ENCODE measurements around the gene BPIFB1. TPM values are rescaled to one million over a fixed set of nuclear protein-coding genes. Genes with fewer than 3 reads are reported as not detected.

The BPIFB1 gene
- total RNA-seq, 4 donors from 2014 or later, result not detected

DNA sequence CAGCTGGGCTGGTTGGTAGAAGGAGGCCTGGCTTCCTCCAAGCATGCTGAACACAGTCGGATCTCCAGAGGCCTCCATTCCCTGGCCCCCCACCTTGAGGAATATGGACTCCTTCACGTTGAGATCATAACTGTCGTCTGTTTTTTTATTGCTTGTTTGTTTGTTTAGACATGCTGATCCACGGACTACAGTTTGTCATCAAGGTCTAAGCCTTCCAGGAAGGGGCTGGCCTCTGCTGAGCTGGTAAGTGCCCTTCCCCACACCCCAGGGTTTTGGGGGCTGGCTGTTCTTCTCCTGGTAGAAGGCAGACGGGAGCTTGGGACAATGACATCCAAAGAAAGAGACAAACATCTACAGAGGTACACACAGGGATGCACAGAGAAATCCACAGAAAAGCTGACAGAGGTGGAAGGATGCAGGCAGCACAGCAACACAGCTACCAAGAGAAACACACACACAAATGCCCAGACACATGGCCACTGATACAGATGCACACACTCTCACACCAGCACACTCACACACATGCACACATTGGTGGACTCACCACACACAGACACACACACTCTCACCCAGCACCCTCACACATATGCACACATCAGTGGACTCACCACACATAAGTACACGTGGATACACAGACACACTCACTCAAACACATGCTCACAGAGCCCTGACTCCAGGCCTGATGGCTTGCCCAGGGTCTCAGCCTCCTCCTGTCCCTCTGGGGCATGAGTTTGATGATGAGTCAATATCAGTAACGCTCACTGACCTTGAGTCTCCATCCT, 40.5 kb upstream of the BPIFB1 start:
- H3K36me3 ChIP-seq, result no peaks in the 10 kb centered on the region
- H3K9me3 ChIP-seq, result no peaks in the 10 kb centered on the region
- 68% methylated on average over 7 of the region's 7 CpGs for WGBS
- no peak overlapping the region for H3K4me3 ChIP-seq
- intact Hi-C loops (cut with DNase I), result no loop called here
- TF ChIP-seq EP300 (IDR thresholded peaks at IDR 0.05) (no peak), POLR2AphosphoS5 (IDR thresholded peaks at IDR 0.05) (no peak), POLR2A (IDR thresholded peaks at IDR 0.05; ENCODE audit: low read depth) (no peak)
- TF ChIP-seq, protein P1, sequence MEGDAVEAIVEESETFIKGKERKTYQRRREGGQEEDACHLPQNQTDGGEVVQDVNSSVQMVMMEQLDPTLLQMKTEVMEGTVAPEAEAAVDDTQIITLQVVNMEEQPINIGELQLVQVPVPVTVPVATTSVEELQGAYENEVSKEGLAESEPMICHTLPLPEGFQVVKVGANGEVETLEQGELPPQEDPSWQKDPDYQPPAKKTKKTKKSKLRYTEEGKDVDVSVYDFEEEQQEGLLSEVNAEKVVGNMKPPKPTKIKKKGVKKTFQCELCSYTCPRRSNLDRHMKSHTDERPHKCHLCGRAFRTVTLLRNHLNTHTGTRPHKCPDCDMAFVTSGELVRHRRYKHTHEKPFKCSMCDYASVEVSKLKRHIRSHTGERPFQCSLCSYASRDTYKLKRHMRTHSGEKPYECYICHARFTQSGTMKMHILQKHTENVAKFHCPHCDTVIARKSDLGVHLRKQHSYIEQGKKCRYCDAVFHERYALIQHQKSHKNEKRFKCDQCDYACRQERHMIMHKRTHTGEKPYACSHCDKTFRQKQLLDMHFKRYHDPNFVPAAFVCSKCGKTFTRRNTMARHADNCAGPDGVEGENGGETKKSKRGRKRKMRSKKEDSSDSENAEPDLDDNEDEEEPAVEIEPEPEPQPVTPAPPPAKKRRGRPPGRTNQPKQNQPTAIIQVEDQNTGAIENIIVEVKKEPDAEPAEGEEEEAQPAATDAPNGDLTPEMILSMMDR (IDR thresholded peaks at IDR 0.05), result no peak
- H3K4me1 ChIP-seq, result no peaks in the 10 kb centered on the region
- H3K27ac ChIP-seq (replicated peaks in 1 of 4), result no peak overlapping the region
- H3K27me3 ChIP-seq, result peaks cover 0 to 13% (median 0%) of the 10 kb centered on the region in 4 donors
- DNase-seq (ENCODE audit: extremely low spot score), result no peak

DNA sequence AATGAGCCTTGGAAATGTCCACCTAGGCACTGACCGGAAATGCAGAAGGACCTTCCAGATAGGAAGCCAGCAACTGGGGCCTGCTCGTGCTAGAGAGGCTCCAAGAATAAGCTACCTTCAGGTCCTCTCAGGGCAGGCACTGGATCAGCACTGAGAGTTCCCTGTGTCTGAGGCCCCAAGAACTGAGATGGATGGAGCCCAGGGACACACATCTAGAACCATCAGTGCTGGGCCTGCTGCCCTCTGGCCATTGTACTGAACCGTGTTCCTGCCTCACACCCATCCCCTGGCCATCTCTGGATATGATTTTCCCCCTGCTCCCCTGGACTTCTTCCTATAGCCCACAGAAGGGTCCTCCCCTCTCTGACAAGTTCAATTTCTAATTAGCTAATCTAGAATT, 36.9 kb upstream of the BPIFB1 start:
- H3K36me3 ChIP-seq, result no peaks in the 10 kb centered on the region
- DNase-seq (ENCODE audit: extremely low spot score), result no peak
- 52% methylated on average over 3 of the region's 3 CpGs for WGBS

DNA sequence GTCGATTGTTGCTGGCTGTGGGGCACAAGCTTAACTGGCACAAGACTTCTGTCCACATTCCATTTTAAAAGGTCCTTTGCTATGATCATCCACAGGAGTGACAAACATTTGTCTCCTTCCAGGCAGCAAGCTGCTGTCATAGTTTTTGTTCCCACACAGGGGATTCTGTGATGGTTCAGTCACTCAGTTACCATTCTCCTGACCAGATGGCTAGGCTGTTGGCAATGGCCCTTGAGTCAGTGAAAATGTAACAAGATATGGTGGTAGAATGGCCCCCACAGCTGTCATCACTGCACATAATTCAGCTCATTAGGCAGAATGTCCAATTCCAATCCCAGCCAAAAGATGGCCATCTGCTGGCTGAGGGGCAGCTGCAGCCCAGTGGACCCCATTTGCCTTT, 33.6 kb upstream of the BPIFB1 start:
- TF ChIP-seq, protein P1 (IDR thresholded peaks at IDR 0.05), result no peak
- TF ChIP-seq POLR2A (IDR thresholded peaks at IDR 0.05; ENCODE audit: low read depth) (no peak), POLR2AphosphoS5 (IDR thresholded peaks at IDR 0.05) (no peak)
- Histone ChIP-seq H3K36me3 (no peaks in the 10 kb centered on the region), H3K27ac (replicated peaks in 1 of 4) (no peak overlapping the region), H3K9me3 (no peaks in the 10 kb centered on the region), H3K4me1 (no peaks in the 10 kb centered on the region), H3K4me3 (no peak overlapping the region), H3K27me3 (no peaks in the 10 kb centered on the region)
- intact Hi-C loops (cut with DNase I), result no loop called here
- no peak for DNase-seq (ENCODE audit: extremely low spot score)
- WGBS, result 91% methylated on average over 1 of the region's 1 CpG

More for the DNA sequence above, 36.9 kb upstream of the BPIFB1 start:
- Histone ChIP-seq H3K27ac (replicated peaks in 1 of 4) (no peak overlapping the region), H3K27me3 (no peaks in the 10 kb centered on the region), H3K9me3 (no peaks in the 10 kb centered on the region), H3K4me3 (no peak overlapping the region), H3K4me1 (no peaks in the 10 kb centered on the region)
- intact Hi-C loops (cut with DNase I), result no loop called here
- TF ChIP-seq, protein P1 (IDR thresholded peaks at IDR 0.05), result no peak
- TF ChIP-seq POLR2A (IDR thresholded peaks at IDR 0.05; ENCODE audit: low read depth) (no peak), EP300 (IDR thresholded peaks at IDR 0.05) (no peak), POLR2AphosphoS5 (IDR thresholded peaks at IDR 0.05) (no peak)

DNA sequence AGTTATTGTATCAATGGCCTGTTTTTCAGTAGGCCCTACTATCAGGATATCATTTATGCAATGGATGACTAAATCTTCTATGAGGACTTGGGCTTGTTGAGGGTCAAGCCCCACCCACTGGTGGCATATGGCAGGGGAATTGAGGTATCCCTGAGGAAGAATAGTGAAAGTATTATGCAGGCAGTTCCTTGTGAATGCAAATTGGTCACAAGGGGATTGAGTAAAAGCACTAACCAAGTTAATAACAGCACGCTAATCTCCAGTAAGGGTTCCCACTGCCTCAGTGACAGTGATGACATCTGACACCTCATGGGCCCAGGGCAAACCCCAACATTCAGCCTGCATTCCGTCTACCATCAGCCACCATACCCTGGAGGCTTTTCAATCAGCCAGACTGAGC, 32.3 kb upstream of the BPIFB1 start:
- no peaks in the 10 kb centered on the region for H3K36me3 ChIP-seq
- intact Hi-C loops (cut with DNase I), result no loop called here
- no peaks in the 10 kb centered on the region for H3K27me3 ChIP-seq
- no peak overlapping the region for H3K4me3 ChIP-seq
- no peak overlapping the region for H3K27ac ChIP-seq (replicated peaks in 1 of 4)
- WGBS, result 44% methylated on average over 2 of the region's 2 CpGs
- no peak for DNase-seq (ENCODE audit: extremely low spot score)
- H3K9me3 ChIP-seq, result no peaks in the 10 kb centered on the region
- H3K4me1 ChIP-seq, result no peaks in the 10 kb centered on the region
- no peak for TF ChIP-seq EP300 (IDR thresholded peaks at IDR 0.05)
- TF ChIP-seq POLR2AphosphoS5 (IDR thresholded peaks at IDR 0.05), result no peak
- no peak for TF ChIP-seq POLR2A (IDR thresholded peaks at IDR 0.05; ENCODE audit: low read depth)
- TF ChIP-seq, protein P1 (IDR thresholded peaks at IDR 0.05), result no peak

DNA sequence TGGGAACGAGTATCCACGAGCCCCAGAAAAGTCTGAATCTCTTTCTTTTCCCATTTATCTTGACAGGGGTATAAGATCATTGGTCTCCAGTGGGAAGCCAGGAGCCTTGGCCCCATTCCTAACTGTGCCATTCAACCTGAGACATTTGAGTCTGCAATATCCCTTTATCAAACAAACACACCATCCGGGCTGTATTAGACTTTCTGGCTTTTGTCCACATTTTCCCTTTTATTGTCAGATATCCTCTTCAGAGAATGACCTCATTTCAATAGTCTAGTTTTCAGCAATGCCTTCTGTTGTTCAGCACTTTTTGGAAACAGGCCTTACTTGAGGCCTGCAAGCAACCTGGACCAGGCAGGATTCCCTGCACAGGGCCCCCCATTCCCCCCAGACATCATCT, 31.5 kb upstream of the BPIFB1 start:
- Histone ChIP-seq H3K27me3 (no peaks in the 10 kb centered on the region), H3K4me1 (no peaks in the 10 kb centered on the region), H3K27ac (replicated peaks in 1 of 4) (no peak overlapping the region), H3K4me3 (no peak overlapping the region), H3K36me3 (no peaks in the 10 kb centered on the region), H3K9me3 (no peaks in the 10 kb centered on the region)
- TF ChIP-seq EP300 (IDR thresholded peaks at IDR 0.05) (no peak), POLR2A (IDR thresholded peaks at IDR 0.05; ENCODE audit: low read depth) (no peak), POLR2AphosphoS5 (IDR thresholded peaks at IDR 0.05) (no peak)
- TF ChIP-seq, protein P1 (IDR thresholded peaks at IDR 0.05), result no peak
- no peak for DNase-seq (ENCODE audit: extremely low spot score)
- intact Hi-C loops (cut with DNase I), result no loop called here
- 73% methylated on average over 3 of the region's 3 CpGs for WGBS

Measured in esophagus muscularis mucosa (tissue), 4 donors.